Activated gamma-delta T cell (primary cell): Measurements from ENCODE around the gene MEIS1.
"Not testable (repeated sequence)": the region's sequence is repeated elsewhere in the genome, so short reads cannot be mapped to it uniquely, and the experiment has no call there.

Source experiments
- DNase-seq: peaks from one replicate; lab custom pipeline; 2025; lab: John Stamatoyannopoulos, UW
- total RNA-seq, 2 donors: gene quantifications; one replicate each; lab custom pipeline; 2026; lab: John Stamatoyannopoulos, UW

The MEIS1 gene
- 0.41 to 10.0 reads per million in 2 donors for total RNA-seq

DNA sequence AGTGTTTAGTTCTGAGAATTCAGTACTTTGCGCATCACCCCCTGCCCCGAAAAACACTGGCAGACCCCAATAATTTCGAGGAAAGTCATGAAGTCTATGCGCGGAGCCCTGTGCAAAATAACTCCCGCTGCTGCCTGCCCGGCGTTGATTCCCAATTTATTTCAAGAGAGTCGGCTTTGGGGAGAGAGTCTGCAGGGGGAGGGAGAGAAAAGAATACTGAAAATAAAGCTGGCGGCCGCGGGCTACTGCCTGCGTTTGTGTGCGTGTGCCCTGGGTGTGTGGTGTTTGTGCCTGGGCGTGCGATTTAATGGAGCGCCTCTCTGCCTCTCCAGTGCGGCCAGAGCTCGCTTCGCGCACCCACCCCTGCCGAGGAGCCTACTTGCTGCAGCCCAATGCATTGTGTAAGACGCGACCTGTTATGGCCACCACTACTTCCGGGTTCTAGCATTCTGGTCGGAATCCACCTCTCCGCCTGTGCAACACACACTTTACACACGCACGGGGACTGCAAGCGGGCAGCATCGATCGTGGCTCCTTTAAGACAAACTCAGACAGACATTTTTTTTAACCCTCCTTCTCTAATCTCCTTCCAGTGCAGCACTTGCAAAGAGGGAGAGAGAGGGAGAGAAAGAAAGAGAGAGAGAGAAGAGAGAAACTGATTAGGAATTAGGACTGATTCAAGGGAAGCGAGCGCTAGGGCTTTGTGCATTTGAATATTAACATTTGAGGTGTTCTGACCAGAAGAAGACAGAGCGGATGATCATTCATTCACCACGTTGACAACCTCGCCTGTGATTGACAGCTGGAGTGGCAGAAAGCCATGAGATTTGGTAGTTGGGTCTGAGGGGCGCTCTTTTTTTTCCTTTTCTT lies at the start of gene MEIS1:
Gene MEIS1, plus strand, starts transcription at position 447 of the 870 bp plus-strand sequence. CDS start 732 bp downstream, outside the sequence.
- DNase-seq = no peak

DNA sequence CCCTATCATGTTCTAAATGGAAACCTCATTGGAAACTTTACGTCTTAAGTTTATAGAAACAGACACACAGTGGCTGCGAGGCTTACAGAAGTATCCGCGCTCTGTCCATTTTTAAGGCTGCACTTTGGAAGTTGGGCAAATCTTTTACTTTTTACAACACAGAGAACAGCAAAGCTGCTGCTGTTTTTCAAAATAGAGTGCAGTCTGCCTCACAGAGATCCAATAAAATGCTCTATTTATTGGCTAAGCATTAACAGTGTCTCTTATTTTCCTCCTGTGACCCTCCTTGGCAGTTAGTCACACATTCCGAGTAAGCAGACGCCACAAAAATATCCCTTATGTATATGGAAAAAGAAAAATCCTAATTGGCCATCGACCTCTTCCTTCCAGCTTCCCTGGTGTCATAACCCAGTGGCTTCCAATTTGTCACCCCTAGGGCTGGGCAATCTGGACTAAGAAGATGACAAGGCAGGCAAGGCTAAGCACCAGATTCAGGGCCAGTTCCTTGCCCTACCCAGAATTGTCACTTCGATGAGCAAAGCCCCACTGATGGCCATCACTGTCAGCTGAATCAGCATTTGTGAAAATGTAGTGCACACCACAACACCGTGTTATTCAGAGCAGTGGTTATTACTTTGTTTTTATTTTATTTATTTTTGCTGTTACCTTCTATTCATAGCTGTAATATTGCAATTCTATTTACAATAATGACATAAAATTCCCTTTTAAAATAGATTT lies 47.7 kb upstream of the MEIS1 start:
- no peak for DNase-seq

- no peak for DNase-seq
These were observed 45.2 kb upstream of the MEIS1 start for GRCh38 chr2:66389651-66390131.

DNA sequence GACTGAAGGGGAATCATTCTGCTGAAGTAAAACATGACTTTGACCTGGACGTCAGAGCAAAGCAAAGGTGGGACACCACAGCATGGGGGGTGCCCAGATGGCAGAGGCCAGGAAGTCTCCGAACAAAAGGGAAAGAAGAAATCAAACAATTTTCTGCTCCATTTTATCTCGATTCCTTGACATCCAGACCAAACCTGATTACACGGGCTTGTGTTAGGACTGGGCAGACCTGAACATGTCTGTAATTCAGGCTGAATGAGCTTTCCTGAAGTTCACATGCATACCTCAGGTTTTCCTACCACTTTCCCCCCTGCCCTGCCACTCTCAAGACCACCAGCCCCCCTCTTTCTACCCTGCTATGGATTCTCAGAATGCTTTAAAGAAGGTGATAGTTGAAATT lies 44.8 kb upstream of the MEIS1 start:
- DNase-seq = no peak

GRCh38 chr2:66390811-66391210 lies 44.1 kb upstream of the MEIS1 start:
- no peak for DNase-seq

DNA sequence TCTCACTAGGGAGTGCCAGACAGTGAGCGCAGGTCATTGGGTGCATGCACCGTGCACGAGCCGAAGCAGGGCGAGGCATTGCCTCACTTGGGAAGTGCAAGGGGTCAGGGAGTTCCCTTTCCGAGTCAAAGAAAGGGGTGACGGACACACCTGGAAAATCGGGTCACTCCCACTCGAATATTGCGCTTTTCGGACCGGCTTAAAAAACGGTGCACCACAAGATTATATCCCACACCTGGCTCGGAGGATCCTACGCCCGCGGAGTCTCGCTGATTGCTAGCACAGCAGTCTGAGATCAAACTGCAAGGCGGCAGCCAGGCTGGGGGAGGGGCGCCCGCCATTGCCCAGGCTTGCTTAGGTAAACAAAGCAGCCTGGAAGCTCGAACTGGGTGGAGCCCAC lies 43.7 kb upstream of the MEIS1 start:
- not testable (repeated sequence) for DNase-seq

DNA sequence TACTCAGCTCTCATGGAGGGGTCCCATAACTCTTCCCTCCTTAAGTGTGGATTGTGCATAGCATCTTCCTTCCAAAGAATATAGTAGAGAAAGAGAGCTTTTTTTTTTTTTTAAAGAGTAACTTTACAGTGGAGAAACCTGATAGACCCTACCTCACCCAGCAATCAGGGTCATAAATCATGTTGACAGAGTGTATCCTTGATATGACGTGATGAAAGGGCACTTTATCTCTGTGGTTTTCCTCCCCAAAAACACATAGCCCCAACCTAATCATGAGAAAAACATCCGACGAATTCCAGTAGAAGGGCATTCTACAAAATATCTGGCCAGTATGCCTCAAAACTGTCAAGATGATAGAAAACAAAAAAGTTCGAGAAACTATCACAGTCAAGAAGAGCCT lies 29.5 kb upstream of the MEIS1 start:
- DNase-seq = no peak

GRCh38 chr2:66408905-66409304 lies 26.0 kb upstream of the MEIS1 start:
- DNase-seq = no peak

- DNase-seq = no peak
These were observed 22.1 kb upstream of the MEIS1 start for GRCh38 chr2:66412874-66413273.

GRCh38 chr2:66414896-66415295 lies 20.0 kb upstream of the MEIS1 start:
- no peak for DNase-seq

- no peak for DNase-seq
These were observed 16.5 kb upstream of the MEIS1 start for GRCh38 chr2:66418381-66418780.

GRCh38 chr2:66421612-66422011 lies 13.3 kb upstream of the MEIS1 start:
- DNase-seq = no peak

- DNase-seq = no peak
These were observed 11.4 kb upstream of the MEIS1 start for GRCh38 chr2:66423391-66424124.

DNA sequence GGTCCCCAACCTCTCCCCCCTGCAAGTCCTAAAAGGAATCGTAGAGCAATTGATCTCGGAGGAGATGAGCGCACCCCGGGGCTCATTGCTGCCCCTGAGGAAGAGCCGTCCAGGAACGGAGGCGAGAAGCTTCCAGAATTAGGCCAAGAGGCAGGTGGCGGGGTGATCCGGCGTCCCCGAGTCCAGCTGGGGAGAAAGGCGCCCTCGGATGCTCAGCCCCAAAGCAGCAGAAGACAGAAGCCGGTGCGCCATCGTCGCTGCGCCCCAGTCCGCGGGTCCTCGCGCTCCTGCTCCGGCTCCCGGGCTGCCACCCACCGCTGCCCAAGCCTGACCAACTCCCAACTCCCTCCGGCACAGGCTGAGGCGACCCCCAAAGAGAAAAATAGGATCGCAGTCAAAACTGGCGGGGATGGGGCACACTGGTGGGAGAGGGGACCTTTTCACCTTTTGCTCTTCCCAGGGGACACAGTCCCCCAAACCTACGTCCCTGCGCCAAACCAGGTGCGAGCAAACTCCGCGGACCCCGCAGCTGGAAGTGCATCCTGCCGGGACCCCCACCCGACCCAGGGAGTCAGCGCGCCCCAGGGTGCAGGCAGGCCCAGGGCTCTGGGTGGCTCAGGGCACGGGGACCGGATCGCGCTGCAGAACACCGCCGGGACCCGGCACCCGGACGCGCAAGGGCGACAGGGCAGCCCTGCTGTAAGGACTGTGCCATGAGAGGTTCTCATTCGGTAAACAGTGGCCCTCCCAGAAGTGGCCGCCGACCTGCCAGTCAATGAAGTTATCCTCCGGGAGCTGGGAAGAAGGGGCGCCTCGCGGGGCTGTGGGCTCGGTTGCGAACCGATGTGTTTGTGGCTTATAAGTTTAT lies 8.4 kb upstream of the MEIS1 start:
- no peak for DNase-seq

- no peak for DNase-seq
These were observed 7.6 kb upstream of the MEIS1 start for GRCh38 chr2:66427300-66427699.

GRCh38 chr2:66428986-66429612 lies 5.8 kb upstream of the MEIS1 start:
- DNase-seq = no peak

GRCh38 chr2:66429693-66430504 lies 5.0 kb upstream of the MEIS1 start:
- no peak for DNase-seq

GRCh38 chr2:66430505-66431273 lies 4.2 kb upstream of the MEIS1 start:
- no peak for DNase-seq

DNA sequence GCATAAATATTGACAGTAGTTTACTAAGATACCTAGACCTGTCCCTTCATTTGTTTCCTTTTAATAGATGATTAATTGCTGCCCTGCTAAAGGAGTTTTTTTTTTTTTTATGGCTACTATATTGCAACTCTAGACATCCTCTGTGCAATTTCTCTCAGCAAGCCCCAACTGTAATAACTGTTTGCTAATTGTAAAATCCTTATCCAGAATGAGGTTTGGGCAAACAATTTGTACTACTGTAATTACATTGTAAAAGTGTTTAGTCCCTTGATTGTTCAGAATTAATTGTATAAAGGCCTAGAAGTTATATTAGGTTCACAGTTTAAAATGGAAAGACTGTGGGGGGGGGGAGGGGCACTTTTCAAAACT lies 3.7 kb upstream of the MEIS1 start:
- DNase-seq = no peak
